Naive thymus-derived CD8-positive, alpha-beta T cell (primary cell): ENCODE measurements around the gene GGT5. TPM values are rescaled to one million over a fixed set of nuclear protein-coding genes. Genes with fewer than 3 reads are reported as not detected.
A peak's percentile ranks its signal among the peaks of the same experiment; 100 is the strongest.
"Not testable (repeated sequence)": the region's sequence is repeated elsewhere in the genome, so short reads cannot be mapped to it uniquely, and the experiment has no call there.

Experiments
- ATAC-seq, 2 donors: fragments of 150-1000 bp; cut with Tn5 transposase in 1 of 2; sonication (Bioruptor Pico), chemical (Tn5 transposase) in 1 of 2; 1 replicate in 1 of 2; 2 replicates in 1 of 2; pipeline ENCODE4 v1.10.0; 2021; ENCODE audit warnings: mild to moderate bottlenecking in 2 of 2, moderate library complexity in 2 of 2
- POLR2A ChIA-PET: fragments of 350-600 bp; sonication (Branson Sonifier 250); formaldehyde crosslinking; loops from one replicate; lab custom pipeline; 2021; ENCODE audit warnings: antibody characterized with exemption; lab: Charles Lee
- DNase-seq, 10 donors: peaks; one replicate each; pipeline versions ENCODE4 v3.0.0 to v3.0.0-alpha.2; 2020 to 2022
- H3K27ac Mint-ChIP-seq, 10 donors: one replicate each; pipeline ENCODE4 v1.8.0; 2020 to 2022; ENCODE audit warnings: mild to moderate bottlenecking in 10 of 10, mixed read lengths in 10 of 10, moderate library complexity in 4 of 10, inconsistent platforms in 1 of 10
- H3K27me3 Mint-ChIP-seq, 5 donors: one replicate each; pipeline ENCODE4 v1.8.0; 2021 to 2022; ENCODE audit warnings: mixed read lengths in 5 of 5
- H3K36me3 Mint-ChIP-seq, 3 donors: one replicate each; pipeline ENCODE4 v1.8.0; 2020 to 2022; ENCODE audit warnings: mixed read lengths in 3 of 3, mild to moderate bottlenecking in 2 of 3, inconsistent platforms in 1 of 3
- H3K4me1 Mint-ChIP-seq, 4 donors: one replicate each; pipeline ENCODE4 v1.8.0; 2021 to 2022; ENCODE audit warnings: mixed read lengths in 4 of 4
- H3K4me3 Mint-ChIP-seq, 10 donors: one replicate each; pipeline ENCODE4 v1.8.0; 2020 to 2022; ENCODE audit warnings: mild to moderate bottlenecking in 10 of 10, mixed read lengths in 10 of 10, moderate library complexity in 6 of 10, inconsistent platforms in 1 of 10
- H3K9me3 Mint-ChIP-seq, 9 donors: one replicate each; pipeline ENCODE4 v1.8.0; 2020 to 2022; ENCODE audit warnings: mixed read lengths in 9 of 9, mild to moderate bottlenecking in 3 of 9, inconsistent platforms in 1 of 9, moderate library complexity in 1 of 9
- polyA plus RNA-seq, 3 donors: library from polyadenylated mRNA; unstranded; fragments of 300-500 nt; fragmentation: Illumina TruSeq; gene quantifications; one replicate each; pipeline ENCODE4 v1.2.3, GENCODE V29; 2021
- total RNA-seq, 8 experiments: library from RNA in 2 of 8; stranded (reverse) in 2 of 8; gene quantifications; one replicate each; pipeline ENCODE4 v1.2.3 and lab custom pipeline; 2021 to 2026

GGT5 gene
- total and polyA plus RNA-seq, 5 experiments from 2014 or later, result 0.08 TPM; not detected in 4

DNA sequence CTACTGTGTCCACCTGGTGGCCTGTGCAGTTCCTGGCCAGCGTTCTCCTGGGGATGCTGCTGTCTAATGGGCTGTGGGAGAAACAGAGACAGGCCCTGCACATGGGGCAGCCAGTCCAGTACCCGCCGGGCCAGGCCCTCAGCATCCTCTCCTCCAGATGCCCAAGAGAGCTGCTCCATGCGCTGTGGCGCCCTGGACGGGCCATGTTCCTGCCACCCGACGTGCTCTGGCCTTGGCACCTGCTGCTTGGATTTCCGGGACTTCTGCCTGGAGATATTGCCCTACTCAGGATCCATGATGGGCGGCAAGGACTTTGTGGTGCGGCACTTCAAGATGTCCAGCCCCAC, 62.0 kb downstream of the GGT5 start:
- H3K27ac Mint-ChIP-seq, H3K4me3 Mint-ChIP-seq, H3K9me3 Mint-ChIP-seq, ATAC-seq, H3K4me1 Mint-ChIP-seq, H3K27me3 Mint-ChIP-seq, POLR2A ChIA-PET: not testable (repeated sequence)
- DNase-seq, result peak in 1 of 10 donors; percentile 46
- peaks cover 0 to 11% (median 0%) of the 10 kb centered on the region in 3 donors for H3K36me3 Mint-ChIP-seq

DNA sequence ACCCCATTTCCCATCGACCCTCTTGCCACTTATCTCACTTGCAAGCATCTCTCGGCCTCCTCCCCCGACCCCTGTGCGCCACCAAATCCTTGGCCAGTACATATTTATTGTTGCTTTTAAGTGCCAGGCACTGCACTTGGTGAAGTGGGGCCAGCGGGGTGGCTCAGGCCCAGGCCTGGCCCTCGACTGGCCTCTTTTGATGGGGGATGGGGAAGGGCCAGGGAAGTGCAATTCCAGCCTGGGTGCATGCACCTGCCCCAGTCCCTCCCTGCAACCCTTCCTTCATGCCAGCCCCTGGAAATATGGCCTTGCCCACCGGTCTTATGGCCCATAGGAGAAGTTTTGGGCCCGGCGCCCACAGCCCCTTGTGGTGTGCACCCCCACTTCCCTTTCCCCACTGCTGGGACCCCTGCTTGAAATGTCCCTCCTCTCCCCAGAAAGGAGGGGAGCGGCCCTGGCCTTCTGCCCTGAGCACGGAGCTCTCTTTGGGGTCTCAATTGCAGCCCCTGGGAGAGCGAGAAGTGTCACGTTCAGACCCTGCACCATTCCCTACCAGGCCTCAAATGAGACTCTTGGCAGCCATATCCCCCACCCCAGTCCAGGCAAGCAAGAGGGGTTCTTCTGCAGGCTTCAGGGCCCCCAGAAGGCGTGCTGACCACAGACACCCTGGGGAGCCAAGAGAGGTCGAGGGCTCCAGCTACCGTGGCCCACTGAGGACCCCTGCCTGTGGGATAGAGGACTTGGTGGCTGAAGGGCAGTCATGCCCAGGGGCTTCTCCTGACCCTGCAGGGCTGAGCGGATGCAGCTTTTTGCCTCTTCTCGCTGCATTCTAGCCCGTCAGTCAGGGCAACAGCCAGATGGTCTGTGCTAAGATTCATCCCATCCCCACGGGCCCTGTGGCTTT, 62.6 kb downstream of the GGT5 start:
- Mint-ChIP-seq H3K36me3 (peaks cover 0 to 11% (median 0%) of the 10 kb centered on the region in 3 donors), H3K27ac (peak overlapping the region in 4 of 10 donors; percentile 33 to 59 (median 45))

DNA sequence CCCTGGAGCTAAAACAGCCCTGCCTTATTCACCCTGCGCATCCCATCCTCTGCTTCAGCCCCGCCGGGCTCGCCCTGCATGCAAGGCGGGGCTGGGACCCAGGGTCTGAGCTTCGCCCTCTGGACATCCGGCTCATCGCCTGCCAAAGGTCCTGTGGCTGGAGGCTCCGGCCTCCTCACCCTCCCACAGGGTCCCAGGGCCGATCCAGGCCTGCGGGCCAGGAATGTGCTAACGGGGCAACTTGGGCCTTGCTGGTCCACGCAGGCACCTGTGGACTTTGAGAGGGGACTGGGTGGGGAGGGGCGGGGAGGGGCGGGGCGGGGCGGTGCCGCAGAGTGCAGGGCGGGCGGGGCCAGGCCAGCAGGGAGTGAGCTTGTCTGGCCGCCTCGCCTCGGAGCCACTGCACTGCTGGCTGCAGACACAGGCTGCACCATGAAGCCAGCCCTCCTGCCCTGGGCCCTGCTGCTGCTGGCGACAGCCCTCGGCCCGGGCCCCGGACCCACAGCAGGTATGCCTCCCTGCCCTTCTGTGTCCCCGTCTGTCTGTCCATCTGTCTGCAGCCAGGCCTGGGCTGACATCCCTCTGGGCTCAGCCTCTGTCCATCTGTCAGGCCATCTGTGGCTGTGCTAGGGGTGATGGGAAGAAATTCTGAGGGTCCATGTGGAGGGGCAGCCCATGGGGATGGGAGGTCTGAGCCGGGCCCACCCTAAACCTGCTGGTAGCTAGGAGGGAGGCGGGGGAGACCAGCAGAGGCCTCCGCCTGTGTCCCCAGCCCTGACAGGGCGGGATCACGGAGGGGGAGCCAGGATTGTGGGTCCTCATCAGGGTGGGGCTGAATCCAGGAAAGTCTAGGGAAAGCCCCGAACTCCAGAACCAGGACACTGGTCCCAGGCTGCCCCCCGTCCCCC, 63.5 kb downstream of the GGT5 start, which contains the start of gene SUSD2:
SUSD2 (plus strand) TSS at position 400 of the 908 bp plus-strand sequence; CDS start at position 433, 33 bp downstream.
- Mint-ChIP-seq H3K27me3 (no peaks in the 10 kb centered on the region), H3K4me1 (peaks cover 0 to 6% (median 1%) of the 10 kb centered on the region in 4 donors), H3K4me3 (peak within 1 kb of the TSS in 1 of 10 donors; percentile 46), H3K36me3 (peaks cover 0 to 12% (median 0%) of the 10 kb centered on the region in 3 donors), H3K27ac (peak within 1 kb of the TSS in 5 of 10 donors; percentile 33 to 61 (median 53)), H3K9me3 (no peaks in the 10 kb centered on the region)
- POLR2A ChIA-PET, result interaction anchor here (1.5 to 1.6 kb wide), 2 partner anchors 24 to 26 kb away, joined by 3 to 4 read pairs; no protein-coding TSS in a partner anchor
- ATAC-seq (no peak), DNase-seq (peak in 1 of 10 donors; percentile 51)

More for the DNA sequence above, 62.6 kb downstream of the GGT5 start:
- ATAC-seq (no peak), DNase-seq (peak in 1 of 10 donors; percentile 60)
- Mint-ChIP-seq H3K4me3 (peak overlapping the region in 1 of 10 donors; percentile 46), H3K27me3 (no peaks in the 10 kb centered on the region), H3K4me1 (peaks cover 0 to 6% (median 1%) of the 10 kb centered on the region in 4 donors), H3K9me3 (no peaks in the 10 kb centered on the region)
- POLR2A ChIA-PET, result interaction anchor here (1.6 kb wide), 1 partner anchor 25 kb away, joined by 3 read pairs; no protein-coding TSS in a partner anchor

DNA sequence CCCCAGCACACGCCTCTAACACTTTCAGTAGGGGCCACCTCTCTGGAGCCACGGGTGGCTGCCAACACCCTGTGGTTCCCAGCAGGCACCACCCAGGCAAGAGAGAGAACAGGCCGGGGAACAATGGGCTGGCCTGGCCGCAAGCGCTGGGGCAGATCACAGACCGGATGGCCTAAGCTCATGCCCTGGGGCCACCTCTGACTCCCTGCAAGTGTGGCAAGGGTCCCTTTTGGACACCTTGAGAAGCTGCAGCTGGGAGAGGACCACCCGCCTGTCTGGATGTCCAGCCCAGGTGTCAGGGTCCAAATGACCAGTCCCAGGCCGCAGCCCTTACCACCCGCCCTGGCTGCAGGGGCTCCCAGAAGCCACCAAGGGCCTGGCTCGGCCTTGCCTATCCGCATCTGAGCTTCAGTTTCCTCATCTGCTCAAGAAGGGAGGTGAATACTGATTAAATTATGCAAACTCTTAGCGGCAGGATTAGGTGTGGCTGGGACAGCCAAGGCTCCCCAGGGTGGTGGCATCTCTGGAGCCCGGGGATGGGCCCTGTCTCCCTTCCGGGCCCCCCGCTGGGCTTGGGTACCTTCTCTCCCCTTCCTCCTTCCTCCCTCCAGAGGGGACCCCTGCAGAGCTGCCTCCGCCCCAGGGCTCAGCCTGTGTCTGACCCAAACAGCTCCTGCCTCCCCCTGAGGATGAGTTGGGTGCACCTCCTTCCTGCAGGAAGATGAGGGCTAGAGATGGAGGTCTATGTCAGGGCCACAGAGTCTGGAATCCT, 64.4 kb downstream of the GGT5 start:
- POLR2A ChIA-PET, result interaction anchor here (0.7 to 1.6 kb wide), 4 partner anchors 20 to 323 kb away, joined by 3 to 4 read pairs (median 3); partner anchors contain the start of gene SLC2A11
- Mint-ChIP-seq H3K4me3 (no peak overlapping the region), H3K9me3 (no peaks in the 10 kb centered on the region), H3K36me3 (peaks cover 0 to 20% (median 0%) of the 10 kb centered on the region in 3 donors), H3K27ac (peak overlapping the region in 7 of 10 donors; percentile 17 to 75 (median 61)), H3K27me3 (no peaks in the 10 kb centered on the region), H3K4me1 (peaks cover 0 to 8% (median 1%) of the 10 kb centered on the region in 4 donors)
- DNase-seq (peak in 1 of 10 donors; percentile 61), ATAC-seq (no peak)

DNA sequence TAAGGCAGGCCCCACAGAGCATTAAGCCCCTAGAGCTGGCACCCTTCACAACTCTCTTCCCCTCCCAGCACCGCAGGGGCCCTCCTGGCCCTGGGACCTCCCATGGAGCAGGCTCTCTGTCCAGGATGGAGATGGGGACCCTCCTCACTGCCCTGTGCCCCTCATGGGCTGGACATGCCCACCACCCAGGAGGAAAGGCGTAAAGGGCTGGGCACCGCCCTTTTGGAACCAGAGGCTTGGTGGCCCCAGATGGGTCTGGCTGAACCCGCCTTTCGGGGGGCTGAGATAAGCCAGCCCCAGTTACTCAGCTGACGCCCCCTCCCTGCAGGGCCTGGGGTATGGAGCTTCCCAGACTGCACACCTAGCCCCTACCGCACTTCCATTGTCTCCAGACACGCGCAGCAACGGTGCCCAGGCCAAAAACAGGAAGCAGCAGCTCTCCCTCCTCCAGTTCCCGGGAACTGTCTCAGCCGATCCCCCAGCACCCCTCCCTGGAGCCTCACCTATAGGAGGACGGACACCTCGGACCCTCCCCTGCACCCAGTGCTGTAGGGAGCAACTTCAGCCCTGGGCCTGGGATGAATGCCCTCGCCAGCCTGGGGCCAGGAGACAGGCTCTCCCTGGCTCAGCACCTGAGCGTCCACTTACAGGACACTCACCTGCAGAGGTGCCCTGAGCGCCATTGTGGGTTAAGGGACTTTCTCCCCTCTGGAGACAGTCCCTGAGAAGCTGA, 65.2 kb downstream of the GGT5 start:
- DNase-seq, result peak in 1 of 10 donors; percentile 50
- Mint-ChIP-seq H3K4me3 (no peak overlapping the region), H3K9me3 (no peaks in the 10 kb centered on the region), H3K36me3 (peaks cover 0 to 28% (median 0%) of the 10 kb centered on the region in 3 donors), H3K4me1 (peaks cover 0 to 14% (median 1%) of the 10 kb centered on the region in 4 donors), H3K27ac (peak overlapping the region in 8 of 10 donors; percentile 48 to 84 (median 70)), H3K27me3 (no peaks in the 10 kb centered on the region)
- POLR2A ChIA-PET, result interaction anchor here (1.2 to 1.4 kb wide), 3 partner anchors 19 to 24 kb away, joined by 3 to 4 read pairs (median 3); no protein-coding TSS in a partner anchor
- ATAC-seq, result no peak

DNA sequence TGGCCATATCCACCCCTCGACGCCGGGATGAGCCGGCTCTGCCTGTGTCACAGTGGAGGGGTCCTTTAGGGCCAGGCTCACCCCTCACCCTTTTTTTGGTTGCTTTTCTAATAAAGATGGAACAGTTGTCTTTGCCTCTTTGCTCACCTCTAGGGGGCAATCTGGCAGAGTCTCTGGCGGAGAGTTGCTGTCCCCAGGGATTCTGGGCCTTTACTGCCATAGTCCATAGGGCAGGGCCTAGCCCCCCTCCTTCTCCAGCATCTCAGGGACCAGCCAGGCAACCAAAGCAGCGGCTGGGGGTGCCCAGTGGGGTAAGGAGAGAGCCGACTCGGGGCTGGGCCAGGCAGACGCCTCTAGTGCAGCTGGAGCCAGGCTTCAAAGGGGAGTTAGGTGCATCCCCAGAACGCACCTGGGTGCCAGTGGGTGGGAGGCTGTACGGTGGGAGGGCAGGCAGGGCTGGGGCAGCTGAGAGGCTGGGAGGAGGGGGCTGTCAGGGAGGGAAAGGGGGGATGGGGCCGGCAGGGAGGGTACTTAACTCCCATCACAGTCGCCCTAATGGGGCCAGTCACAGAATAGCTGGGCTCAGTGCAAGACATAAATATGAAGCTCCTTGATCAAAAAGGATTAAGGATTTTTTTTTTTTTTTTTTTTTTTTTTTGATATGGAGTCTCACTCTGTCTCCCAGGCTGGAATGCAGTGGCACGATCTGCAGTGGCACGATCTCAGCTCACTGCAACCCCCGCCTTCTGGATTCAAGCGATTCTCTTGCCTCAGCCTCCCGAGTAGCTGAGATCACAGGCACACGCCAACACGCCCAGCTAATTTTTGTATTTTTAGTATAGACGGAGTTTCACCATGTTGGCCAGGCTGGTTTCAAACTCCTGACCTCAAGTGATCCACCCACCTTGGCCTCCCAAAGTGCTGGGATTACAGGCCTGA, 66.1 kb downstream of the GGT5 start:
- H3K36me3 Mint-ChIP-seq, result peaks cover 0 to 36% (median 0%) of the 10 kb centered on the region in 3 donors
- H3K4me3 Mint-ChIP-seq, result no peak overlapping the region
- POLR2A ChIA-PET, result interaction anchor here (1.2 to 1.3 kb wide), 3 partner anchors 22 to 48 kb away, joined by 3 to 4 read pairs (median 3); no protein-coding TSS in a partner anchor
- ATAC-seq, result peak; percentile 40 to 63
- H3K27ac Mint-ChIP-seq, result peak overlapping the region in 9 of 10 donors; percentile 38 to 84 (median 72)
- DNase-seq, result peak in 1 of 10 donors; percentile 41
- H3K9me3 Mint-ChIP-seq, result no peaks in the 10 kb centered on the region
- no peaks in the 10 kb centered on the region for H3K27me3 Mint-ChIP-seq
- H3K4me1 Mint-ChIP-seq, result peaks cover 0 to 17% (median 2%) of the 10 kb centered on the region in 4 donors

DNA sequence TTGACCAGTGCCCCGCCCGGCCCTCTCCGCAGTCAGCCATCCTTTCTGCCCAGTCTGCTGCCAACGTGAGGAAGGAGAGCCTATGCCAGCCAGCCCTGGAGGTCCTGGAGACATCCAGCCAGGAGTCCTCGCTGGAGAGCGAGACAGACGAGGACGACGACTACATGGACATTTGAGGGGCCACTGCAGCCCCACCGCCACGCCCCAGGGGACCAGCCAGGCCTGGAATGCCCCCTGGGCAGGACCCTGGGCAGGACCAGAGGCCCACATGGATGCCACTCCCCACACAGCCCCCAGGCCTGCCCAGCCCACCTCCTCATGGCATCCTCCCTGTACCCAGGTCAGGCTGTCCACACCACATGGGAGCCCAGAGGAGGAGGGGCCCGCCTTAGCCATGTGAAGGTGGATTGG, 66.9 kb downstream of the GGT5 start:
- no peaks in the 10 kb centered on the region for H3K27me3 Mint-ChIP-seq

DNA sequence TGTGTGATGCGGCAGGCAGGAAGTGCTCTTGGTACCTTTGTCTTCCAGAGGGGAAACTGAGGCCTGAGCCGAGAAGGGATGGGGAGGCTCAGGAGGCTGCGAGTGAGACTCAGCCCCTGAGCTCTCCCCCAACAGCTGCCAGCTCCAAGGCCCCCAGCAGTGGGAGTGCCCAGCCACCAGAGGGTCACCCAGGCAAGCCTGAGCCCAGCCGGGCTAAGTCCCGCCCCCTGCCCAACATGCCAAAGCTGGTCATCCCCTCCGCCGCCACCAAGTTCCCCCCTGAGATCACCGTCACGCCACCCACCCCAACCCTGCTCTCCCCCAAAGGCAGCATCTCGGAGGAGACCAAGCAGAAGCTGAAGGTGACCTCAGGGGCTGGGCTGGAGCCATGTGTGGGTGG, 67.4 kb downstream of the GGT5 start:
- peaks cover 0 to 19% (median 4%) of the 10 kb centered on the region in 4 donors for H3K4me1 Mint-ChIP-seq
- ATAC-seq (no peak), DNase-seq (peak in 1 of 10 donors; percentile 1)
- no peak overlapping the region for H3K4me3 Mint-ChIP-seq
- H3K9me3 Mint-ChIP-seq, result no peaks in the 10 kb centered on the region
- H3K27ac Mint-ChIP-seq, result peak overlapping the region in 6 of 10 donors; percentile 11 to 60 (median 42)
- POLR2A ChIA-PET, result interaction anchor here (0.8 to 1.4 kb wide), 4 partner anchors 17 to 47 kb away, joined by 3 to 4 read pairs (median 4); no protein-coding TSS in a partner anchor
- H3K36me3 Mint-ChIP-seq, result peaks cover 0 to 46% (median 2%) of the 10 kb centered on the region in 3 donors
- H3K27me3 Mint-ChIP-seq, result no peaks in the 10 kb centered on the region

More for the DNA sequence above, 66.9 kb downstream of the GGT5 start:
- Mint-ChIP-seq H3K27ac (peak overlapping the region in 4 of 10 donors; percentile 44 to 78 (median 66)), H3K4me3 (no peak overlapping the region), H3K4me1 (peaks cover 0 to 19% (median 4%) of the 10 kb centered on the region in 4 donors), H3K36me3 (peaks cover 0 to 43% (median 2%) of the 10 kb centered on the region in 3 donors), H3K9me3 (no peaks in the 10 kb centered on the region)
- ATAC-seq (no peak), DNase-seq (peak in 1 of 10 donors; percentile 59)
- POLR2A ChIA-PET, result interaction anchor here (1.2 to 1.4 kb wide), 3 partner anchors 20 to 47 kb away, joined by 3 to 4 read pairs (median 4); no protein-coding TSS in a partner anchor

DNA sequence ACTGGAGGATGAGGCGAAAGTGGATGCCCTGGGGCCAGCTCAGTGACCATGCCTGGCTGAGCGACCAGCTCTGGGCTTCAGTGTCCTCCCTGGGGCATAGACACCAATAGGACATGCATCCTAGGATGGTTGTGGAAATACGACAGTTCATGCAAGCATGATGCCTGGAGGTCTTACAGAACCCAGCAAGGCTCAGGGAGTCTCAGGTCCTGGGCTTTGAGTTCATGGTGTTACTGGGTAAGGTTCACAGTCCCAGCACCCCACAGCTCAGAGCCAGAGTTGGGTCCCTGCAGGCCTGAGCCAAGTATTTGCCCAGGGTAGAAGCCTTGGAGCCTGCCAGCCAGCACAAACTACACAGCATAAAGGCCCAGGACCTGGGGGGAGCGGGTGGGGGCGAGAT, 67.8 kb downstream of the GGT5 start:
- DNase-seq (peak in 1 of 10 donors; percentile 53), ATAC-seq (no peak)
- Mint-ChIP-seq H3K27me3 (no peaks in the 10 kb centered on the region), H3K4me1 (peaks cover 0 to 19% (median 4%) of the 10 kb centered on the region in 4 donors), H3K9me3 (no peaks in the 10 kb centered on the region), H3K36me3 (peaks cover 0 to 49% (median 2%) of the 10 kb centered on the region in 3 donors), H3K27ac (peak overlapping the region in 5 of 10 donors; percentile 11 to 60 (median 29)), H3K4me3 (no peak overlapping the region)
- POLR2A ChIA-PET, result interaction anchor here (0.8 to 1.4 kb wide), 4 partner anchors 17 to 48 kb away, joined by 3 to 4 read pairs (median 4); no protein-coding TSS in a partner anchor
